A549 treated with Hydrocortisone at 1 μM for 4 hours (cell line): Measurements from ENCODE around the gene PODN. TPM values are rescaled to one million over a fixed set of nuclear protein-coding genes. Genes with fewer than 3 reads are reported as not detected.

Experiments used
- total RNA-seq: library from RNA; stranded (reverse); fragments of 200-300 nt; extraction: Qiagen RNA extraction; gene quantifications from 5 replicates; pipeline ENCODE4 v1.2.3, GENCODE V29; 2022

PODN gene, protein sequence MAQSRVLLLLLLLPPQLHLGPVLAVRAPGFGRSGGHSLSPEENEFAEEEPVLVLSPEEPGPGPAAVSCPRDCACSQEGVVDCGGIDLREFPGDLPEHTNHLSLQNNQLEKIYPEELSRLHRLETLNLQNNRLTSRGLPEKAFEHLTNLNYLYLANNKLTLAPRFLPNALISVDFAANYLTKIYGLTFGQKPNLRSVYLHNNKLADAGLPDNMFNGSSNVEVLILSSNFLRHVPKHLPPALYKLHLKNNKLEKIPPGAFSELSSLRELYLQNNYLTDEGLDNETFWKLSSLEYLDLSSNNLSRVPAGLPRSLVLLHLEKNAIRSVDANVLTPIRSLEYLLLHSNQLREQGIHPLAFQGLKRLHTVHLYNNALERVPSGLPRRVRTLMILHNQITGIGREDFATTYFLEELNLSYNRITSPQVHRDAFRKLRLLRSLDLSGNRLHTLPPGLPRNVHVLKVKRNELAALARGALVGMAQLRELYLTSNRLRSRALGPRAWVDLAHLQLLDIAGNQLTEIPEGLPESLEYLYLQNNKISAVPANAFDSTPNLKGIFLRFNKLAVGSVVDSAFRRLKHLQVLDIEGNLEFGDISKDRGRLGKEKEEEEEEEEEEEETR
- 0.05 TPM in 1 of 5 replicates, not detected in the others for total RNA-seq

DNA sequence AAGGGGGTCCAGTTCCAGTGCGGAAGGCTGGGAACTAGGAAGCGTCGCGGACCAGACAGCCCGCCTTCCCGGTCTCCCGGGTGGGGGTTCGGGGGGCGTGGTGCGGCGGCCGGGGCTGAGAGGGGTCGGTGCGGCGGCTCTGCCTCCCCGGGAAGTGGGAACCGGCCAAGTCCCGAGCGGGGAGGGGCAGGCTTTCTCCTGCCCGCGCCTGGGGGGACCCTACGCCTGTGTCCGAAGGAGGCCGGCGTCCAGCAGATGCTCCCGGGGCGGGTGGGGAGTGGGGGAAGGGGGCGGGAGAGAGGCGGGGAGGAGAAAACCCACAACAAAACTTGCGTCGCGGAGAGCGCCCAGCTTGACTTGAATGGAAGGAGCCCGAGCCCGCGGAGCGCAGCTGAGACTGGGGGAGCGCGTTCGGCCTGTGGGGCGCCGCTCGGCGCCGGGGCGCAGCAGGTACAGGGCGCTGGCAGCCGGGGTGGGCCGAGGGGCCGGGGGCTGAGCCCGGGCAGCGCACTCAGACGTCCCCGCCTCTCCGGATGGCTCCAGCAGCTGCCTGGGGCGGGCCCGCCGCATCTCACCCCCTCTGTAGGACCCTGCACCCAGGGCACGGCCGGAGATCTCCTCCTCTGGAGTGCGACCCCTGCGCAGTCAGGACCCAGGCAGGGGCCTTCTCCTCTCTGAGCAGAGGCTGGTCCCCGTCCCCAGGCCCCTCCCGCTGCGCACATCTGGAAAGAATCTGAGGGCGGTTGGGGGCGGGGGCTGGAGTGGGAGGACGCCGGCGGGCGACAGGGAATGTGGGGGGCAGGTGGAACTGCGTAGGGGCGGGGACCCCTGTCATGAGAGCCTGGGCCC is at the start of gene PODN:
PODN (plus strand) TSS at position 355 of the 849 bp plus-strand sequence. CDS start 7,643 bp downstream, outside the sequence.

Other genes with a start within 250 kb of the PODN start
- 2.2 to 2.8 TPM (median 2.7 TPM) in 5 replicates for gene ZYG11A, start 219.5 kb upstream of the PODN start, total RNA-seq
- 8.0 to 12.1 TPM (median 9.8 TPM) in 5 replicates for gene ECHDC2, start 140.5 kb upstream of the PODN start, total RNA-seq
- 47.0 to 66.7 TPM (median 50.4 TPM) in 5 replicates for gene SCP2, start 134.9 kb upstream of the PODN start, total RNA-seq
- gene SLC1A7, start 80.4 kb downstream of the PODN start, total RNA-seq = 0.05 TPM in 2 of 5 replicates, not detected in the others
- gene CPT2, start 134.6 kb downstream of the PODN start, total RNA-seq = 9.3 to 10.1 TPM (median 9.5 TPM) in 5 replicates
- 27.4 to 34.2 TPM (median 33.0 TPM) in 5 replicates for gene CZIB, start 158.4 kb downstream of the PODN start, total RNA-seq
- 61.9 to 86.2 TPM (median 66.2 TPM) in 5 replicates for gene MAGOH, start 176.3 kb downstream of the PODN start, total RNA-seq